GM18868 (cell line): ENCODE results near the gene PRR5L.
A peak's percentile ranks its signal among the peaks of the same experiment; 100 is the strongest.
"Not testable (repeated sequence)": the region's sequence is repeated elsewhere in the genome, so short reads cannot be mapped to it uniquely, and the experiment has no call there.

Experiments used
- ATAC-seq: cut with Tn5 transposase; IDR thresholded peaks from one replicate; pipeline ENCODE4 v1.9.1; 2021; ENCODE audit warnings: mild to moderate bottlenecking, moderate library complexity; ENCODE audit not compliant: unreplicated experiment

Gene PRR5L

GRCh38 chr11:36488096-36488495, 192.0 kb downstream of the PRR5L start:
- ATAC-seq = peak; percentile 52

- no peak for ATAC-seq
Measured at GRCh38 chr11:36490026-36490806, 194.1 kb downstream of the PRR5L start.

- peak; percentile 54 for ATAC-seq
Measured at GRCh38 chr11:36492724-36493304, 196.7 kb downstream of the PRR5L start.

- no peak for ATAC-seq
Measured at GRCh38 chr11:36493332-36493731, 197.2 kb downstream of the PRR5L start.

- no peak for ATAC-seq
Measured at GRCh38 chr11:36498721-36499120, 202.6 kb downstream of the PRR5L start.

- ATAC-seq = no peak
Measured at GRCh38 chr11:36499315-36499714, 203.2 kb downstream of the PRR5L start.

- ATAC-seq = peak; percentile 100
Measured at GRCh38 chr11:36500315-36500721, 204.2 kb downstream of the PRR5L start.

- no peak for ATAC-seq
Measured at GRCh38 chr11:36501236-36501635, 205.1 kb downstream of the PRR5L start.

GRCh38 chr11:36507824-36508489, 211.9 kb downstream of the PRR5L start:
- no peak for ATAC-seq

- no peak for ATAC-seq
Measured at GRCh38 chr11:36508743-36509142, 212.7 kb downstream of the PRR5L start.

GRCh38 chr11:36509201-36509639, 213.1 kb downstream of the PRR5L start:
- peak; percentile 10 for ATAC-seq

GRCh38 chr11:36509694-36510593, 213.9 kb downstream of the PRR5L start, which contains the start of gene TRAF6:
TRAF6 (minus strand) TSS chr11:36510272; CDS start chr11:36501515, 8,757 bp downstream.
- peak; percentile 96 for ATAC-seq

- no peak for ATAC-seq
Measured at GRCh38 chr11:36510594-36510942, 214.5 kb downstream of the PRR5L start.

- ATAC-seq = not testable (repeated sequence)
Measured at GRCh38 chr11:36511062-36511461, 215.0 kb downstream of the PRR5L start.

GRCh38 chr11:36512016-36512415, 215.9 kb downstream of the PRR5L start:
- ATAC-seq = no peak

- ATAC-seq = no peak
Measured at GRCh38 chr11:36513965-36514364, 217.9 kb downstream of the PRR5L start.
